Small intestine (tissue), 7 donors: ENCODE data around the gene RNF126. TPM values are rescaled to one million over a fixed set of nuclear protein-coding genes. Genes with fewer than 3 reads are reported as not detected.

ENCODE experiments used
- DNase-seq, 2 donors: peaks; one replicate each; pipeline versions ENCODE4 v3.0.0 to v3.0.0-alpha.2; 2013
- FAIRE-seq: peaks from 2 replicates; lab custom pipeline; 2012; peaks lifted over from hg19 to GRCh38; lab: Jason Lieb, UNC
- H3K27ac ChIP-seq, 3 donors: one replicate each; pipeline ENCODE4 v1.5.1; 2013; ENCODE audit warnings: low read length in 2 of 3, mild to moderate bottlenecking in 2 of 3, control low read depth in 1 of 3, inconsistent platforms in 1 of 3, low read depth in 1 of 3, moderate library complexity in 1 of 3
- H3K27me3 ChIP-seq, 3 donors: one replicate each; pipeline ENCODE4 v1.6.1; 2013; ENCODE audit warnings: low read length in 3 of 3, inconsistent platforms in 1 of 3; ENCODE audit not compliant: control insufficient read depth in 3 of 3, insufficient read depth in 3 of 3
- H3K36me3 ChIP-seq, 3 donors: one replicate each; pipeline ENCODE4 v1.6.1; 2013; ENCODE audit warnings: low read length in 3 of 3, inconsistent platforms in 1 of 3, low read depth in 1 of 3, mild to moderate bottlenecking in 1 of 3, moderate library complexity in 1 of 3; ENCODE audit not compliant: control insufficient read depth in 3 of 3, insufficient read depth in 2 of 3
- H3K4me1 ChIP-seq, 3 donors: one replicate each; pipeline ENCODE4 v1.6.1; 2013; ENCODE audit warnings: low read length in 2 of 3, inconsistent platforms in 1 of 3, low read depth in 1 of 3, mild to moderate bottlenecking in 1 of 3, moderate library complexity in 1 of 3; ENCODE audit not compliant: control insufficient read depth in 3 of 3, insufficient read depth in 2 of 3
- H3K4me3 ChIP-seq, 3 donors: one replicate each; pipeline ENCODE4 v1.5.1; 2013; ENCODE audit warnings: low read length in 3 of 3, control low read depth in 1 of 3, inconsistent platforms in 1 of 3, low read depth in 1 of 3, mild to moderate bottlenecking in 1 of 3, moderate library complexity in 1 of 3
- H3K9me3 ChIP-seq, 2 donors: one replicate each; pipeline ENCODE4 v1.6.1; 2013; ENCODE audit warnings: low read depth in 1 of 2, low read length in 1 of 2; ENCODE audit not compliant: control insufficient read depth in 2 of 2, insufficient read depth in 1 of 2
- WGBS, 3 donors: extraction: QIAGEN DNeasy Blood & Tissue Kit; methylation state at CpG; one replicate each; pipeline ENCODE4 v1.1.7; 2013; 5-methylcytosine and 5-hydroxymethylcytosine counted together
- polyA plus RNA-seq, 4 donors: library from polyadenylated mRNA; stranded (reverse) in 3 of 4; unstranded in 1 of 4; fragments of 200-250 nt in 3 of 4; fragments of 120-200 nt in 1 of 4; gene quantifications; one replicate each; pipeline versions ENCODE4 v1.2.1 to v1.2.3, GENCODE V29; 2013
- donor health status: healthy with polysubstance abuse.
- donor health status: control.
- donor health status: control.
- donor health status: Bipolar disorder and iron deficiency.
- donor health status: healthy.

RNF126 gene
- polyA plus RNA-seq, 4 donors: 39.2 to 60.2 (median 55.4) TPM

DNA sequence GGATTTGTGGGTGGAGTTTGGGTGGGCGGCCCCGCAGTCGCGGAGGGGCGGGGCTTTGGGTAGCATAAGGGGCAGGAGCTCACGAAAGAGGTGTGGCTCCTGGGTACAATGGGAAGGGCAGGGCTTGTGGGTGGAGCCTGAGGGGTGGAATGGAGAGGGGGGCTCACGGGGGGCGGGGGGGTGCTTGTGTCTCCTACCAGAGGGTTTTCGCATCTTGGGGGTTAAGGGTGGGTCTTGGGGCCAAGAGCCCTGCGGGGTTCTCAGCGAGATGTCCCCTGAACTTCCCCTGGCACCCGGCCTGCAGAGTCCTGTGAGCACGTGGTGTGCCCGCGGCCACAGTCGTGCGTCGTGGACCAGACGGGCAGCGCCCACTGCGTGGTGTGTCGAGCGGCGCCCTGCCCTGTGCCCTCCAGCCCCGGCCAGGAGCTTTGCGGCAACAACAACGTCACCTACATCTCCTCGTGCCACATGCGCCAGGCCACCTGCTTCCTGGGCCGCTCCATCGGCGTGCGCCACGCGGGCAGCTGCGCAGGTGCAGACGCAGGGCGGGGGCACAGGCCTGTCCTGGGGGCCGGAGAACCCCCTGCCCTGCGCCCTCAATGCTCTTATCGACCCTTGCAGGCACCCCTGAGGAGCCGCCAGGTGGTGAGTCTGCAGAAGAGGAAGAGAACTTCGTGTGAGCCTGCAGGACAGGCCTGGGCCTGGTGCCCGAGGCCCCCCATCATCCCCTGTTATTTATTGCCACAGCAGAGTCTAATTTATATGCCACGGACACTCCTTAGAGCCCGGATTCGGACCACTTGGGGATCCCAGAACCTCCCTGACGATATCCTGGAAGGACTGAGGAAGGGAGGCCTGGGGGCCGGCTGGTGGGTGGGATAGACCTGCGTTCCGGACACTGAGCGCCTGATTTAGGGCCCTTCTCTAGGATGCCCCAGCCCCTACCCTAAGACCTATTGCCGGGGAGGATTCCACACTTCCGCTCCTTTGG is 18.3 kb upstream of the RNF126 start:
- Histone ChIP-seq H3K4me3 (peak overlapping the region in 1 of 3 donors; percentile 31), H3K36me3 (peaks cover 0 to 20% (median 0%) of the 10 kb centered on the region in 3 donors), H3K27me3 (peaks cover 0 to 6% (median 5%) of the 10 kb centered on the region in 3 donors), H3K9me3 (no peaks in the 10 kb centered on the region), H3K27ac (peak overlapping the region in 2 of 3 donors; percentile 76 to 96), H3K4me1 (peaks cover 0 to 27% (median 7%) of the 10 kb centered on the region in 3 donors)
- WGBS, 3 donors: 49 to 60% (median 50%) methylated on average over 43 to 54 of the region's 54 CpGs
- DNase-seq (peak in 1 of 2 donors; percentile 89), FAIRE-seq (no peak)

DNA sequence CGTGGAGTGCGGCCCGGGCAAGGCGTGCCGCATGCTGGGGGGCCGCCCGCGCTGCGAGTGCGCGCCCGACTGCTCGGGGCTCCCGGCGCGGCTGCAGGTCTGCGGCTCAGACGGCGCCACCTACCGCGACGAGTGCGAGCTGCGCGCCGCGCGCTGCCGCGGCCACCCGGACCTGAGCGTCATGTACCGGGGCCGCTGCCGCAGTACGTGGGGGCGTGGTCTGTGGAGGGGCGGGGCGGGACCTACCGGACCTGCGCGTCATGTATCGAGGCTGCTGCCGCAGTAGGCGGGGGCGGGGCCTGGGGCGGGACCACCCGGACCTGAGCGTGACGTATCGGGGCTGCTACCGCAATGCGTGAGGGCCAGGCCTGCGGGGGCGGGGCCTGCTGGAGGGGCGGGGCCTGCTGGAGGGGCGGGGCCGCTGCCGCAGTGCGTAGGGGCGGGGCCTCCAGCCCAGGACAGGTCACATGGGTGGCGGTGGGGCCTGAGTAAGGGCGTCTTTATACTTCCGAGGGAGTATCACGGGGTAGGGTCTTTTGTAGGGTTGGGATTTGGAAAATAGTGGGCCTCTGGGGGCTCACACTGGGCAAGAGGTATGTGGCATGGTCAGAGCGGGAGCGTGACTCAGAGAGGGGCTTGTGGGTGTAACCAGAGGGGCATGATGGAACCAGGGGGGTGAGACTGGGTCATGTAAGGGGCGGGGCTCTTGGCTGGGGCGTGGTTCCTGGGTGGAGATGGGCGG is 17.4 kb upstream of the RNF126 start:
- peaks cover 0 to 33% (median 7%) of the 10 kb centered on the region in 3 donors for H3K4me1 ChIP-seq
- H3K36me3 ChIP-seq: peaks cover 0 to 20% (median 0%) of the 10 kb centered on the region in 3 donors
- DNase-seq: peak; percentile 97 to 99
- H3K4me3 ChIP-seq: peak overlapping the region; percentile 62 to 78 (median 64)
- no peak for FAIRE-seq
- H3K27ac ChIP-seq: peak overlapping the region; percentile 57 to 96 (median 76)
- 0 to 1% (median 1%) methylated on average over 42 to 70 of the region's 70 CpGs for WGBS, 3 donors
- no peaks in the 10 kb centered on the region for H3K9me3 ChIP-seq
- peaks cover 0 to 6% (median 5%) of the 10 kb centered on the region in 3 donors for H3K27me3 ChIP-seq

DNA sequence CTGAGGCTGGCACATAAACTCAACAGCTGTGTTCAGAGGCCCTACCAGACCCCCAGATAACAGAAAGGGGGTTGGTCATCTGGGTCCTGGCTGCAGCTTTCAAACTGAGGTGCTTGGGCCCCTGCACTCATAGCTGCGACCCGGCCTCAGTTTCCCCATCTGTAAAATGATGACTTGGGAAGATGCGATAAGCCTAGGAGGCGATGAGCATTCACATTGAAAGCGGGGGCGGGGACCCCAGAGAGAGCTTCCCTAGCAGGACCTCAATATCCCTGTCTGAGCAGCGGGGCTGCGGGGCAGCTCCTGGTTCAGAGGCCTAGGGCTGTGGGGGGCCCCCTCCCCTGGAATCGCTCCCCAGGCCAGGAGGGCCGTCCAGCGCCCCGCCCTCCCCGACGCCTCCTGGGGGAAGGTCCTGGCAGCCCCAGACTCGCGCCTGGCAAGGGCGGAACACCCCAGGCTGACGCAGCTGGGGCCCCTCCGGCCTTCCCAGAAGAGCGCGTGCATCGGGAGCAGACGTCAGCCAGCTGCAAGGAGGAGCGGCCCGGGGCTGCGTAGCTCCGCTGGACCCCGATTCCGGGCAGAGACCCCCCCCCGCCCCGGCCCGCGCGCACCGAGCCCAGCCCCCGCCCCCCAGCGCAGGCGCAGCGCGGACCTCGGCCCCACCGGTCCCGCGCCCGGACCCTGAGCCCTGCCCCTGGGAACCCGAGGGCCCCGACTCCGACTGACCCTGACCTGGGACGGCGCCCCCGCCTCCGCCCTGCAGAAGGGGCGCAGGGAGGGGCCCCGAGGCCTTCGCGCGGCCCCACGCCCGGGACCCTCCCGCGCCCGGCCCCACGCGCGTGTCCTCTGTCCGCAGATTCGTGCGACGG is 16.6 kb upstream of the RNF126 start:
- no peak for FAIRE-seq
- peak overlapping the region; percentile 62 to 78 (median 64) for H3K4me3 ChIP-seq
- no peaks in the 10 kb centered on the region for H3K9me3 ChIP-seq
- peak in 1 of 2 donors; percentile 92 for DNase-seq
- 4 to 9% (median 8%) methylated on average over 30 to 69 of the region's 69 CpGs for WGBS, 3 donors
- H3K4me1 ChIP-seq: peaks cover 0 to 41% (median 7%) of the 10 kb centered on the region in 3 donors
- H3K27me3 ChIP-seq: peaks cover 0 to 9% (median 5%) of the 10 kb centered on the region in 3 donors
- peaks cover 0 to 20% (median 0%) of the 10 kb centered on the region in 3 donors for H3K36me3 ChIP-seq
- peak overlapping the region; percentile 57 to 92 (median 75) for H3K27ac ChIP-seq

DNA sequence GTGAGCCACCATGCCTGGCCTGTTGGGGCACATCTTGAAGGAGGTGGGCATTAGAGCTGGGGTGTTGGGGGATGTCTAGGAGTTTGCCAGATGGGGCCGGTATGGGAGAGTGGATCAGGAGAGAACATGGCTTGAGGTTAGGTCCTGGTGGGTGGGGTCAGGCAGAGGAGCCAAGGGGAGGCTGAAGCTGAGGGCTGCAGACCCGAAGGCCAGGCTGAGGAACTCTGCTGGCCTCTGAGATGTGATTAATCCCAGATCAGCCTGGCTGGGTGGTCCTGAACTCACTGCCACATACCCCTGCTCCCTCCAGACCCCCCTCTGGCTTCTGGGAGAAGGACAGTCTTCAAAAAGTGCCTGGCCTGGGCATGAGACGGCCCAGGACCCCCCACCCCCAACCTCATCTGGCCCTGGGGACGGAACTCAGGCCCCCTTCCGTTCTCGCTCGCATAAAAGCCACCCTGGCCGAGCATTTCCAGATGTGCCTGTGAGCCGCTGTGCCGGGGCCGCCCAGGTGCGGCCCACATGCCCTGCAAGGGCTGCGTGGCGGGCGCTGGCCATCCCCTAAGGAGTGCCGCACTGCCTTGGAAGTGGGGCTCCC is 15.9 kb upstream of the RNF126 start:
- Histone ChIP-seq H3K27me3 (peaks cover 0 to 9% (median 5%) of the 10 kb centered on the region in 3 donors), H3K4me1 (peaks cover 0 to 42% (median 7%) of the 10 kb centered on the region in 3 donors), H3K4me3 (peak overlapping the region in 1 of 3 donors; percentile 62), H3K9me3 (no peaks in the 10 kb centered on the region), H3K36me3 (peaks cover 0 to 20% (median 0%) of the 10 kb centered on the region in 3 donors), H3K27ac (peak overlapping the region in 2 of 3 donors; percentile 66 to 75)
- DNase-seq (no peak), FAIRE-seq (no peak)
- 87 to 96% (median 94%) methylated on average over 14 to 16 of the region's 16 CpGs for WGBS, 3 donors

DNA sequence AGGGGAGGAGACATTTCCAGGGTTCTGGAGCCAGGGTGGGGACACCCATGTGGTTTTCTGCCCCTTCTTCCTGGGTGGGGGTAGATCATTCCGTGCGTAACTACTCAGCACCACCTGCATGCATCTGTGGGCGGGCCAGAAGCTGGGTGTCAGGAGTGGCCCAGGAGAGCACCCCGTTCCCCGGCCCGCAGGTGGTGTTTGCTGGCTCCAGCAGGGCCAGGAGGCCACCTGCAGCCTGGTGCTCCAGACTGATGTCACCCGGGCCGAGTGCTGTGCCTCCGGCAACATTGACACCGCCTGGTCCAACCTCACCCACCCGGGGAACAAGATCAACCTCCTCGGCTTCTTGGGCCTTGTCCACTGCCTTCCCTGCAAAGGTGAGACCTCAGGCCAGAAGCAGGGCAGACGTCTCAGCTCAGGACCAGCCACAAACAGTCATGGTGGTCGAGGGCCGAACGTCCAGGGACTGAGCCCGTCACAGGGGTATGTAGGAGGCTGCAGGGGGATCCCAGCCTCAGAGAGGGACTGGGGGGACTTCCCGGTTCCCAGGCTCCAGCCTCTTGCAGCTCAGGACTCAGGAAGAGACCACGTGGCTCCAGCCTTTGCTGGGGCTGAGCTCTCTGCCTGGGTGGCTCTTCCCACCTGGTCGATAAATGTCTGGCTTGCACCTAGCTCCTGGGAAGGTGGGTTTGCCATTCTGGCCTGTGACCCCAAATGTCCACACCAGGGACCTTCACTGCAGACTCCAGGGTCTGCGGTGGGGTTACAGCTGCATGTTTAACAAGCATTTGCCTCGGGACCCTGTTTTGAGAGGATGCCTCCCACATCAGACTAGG is 14.8 kb upstream of the RNF126 start:
- H3K4me3 ChIP-seq: no peak overlapping the region
- H3K27me3 ChIP-seq: peaks cover 0 to 9% (median 5%) of the 10 kb centered on the region in 3 donors
- H3K27ac ChIP-seq: peak overlapping the region in 1 of 3 donors; percentile 1
- FAIRE-seq (no peak), DNase-seq (no peak)
- H3K36me3 ChIP-seq: peaks cover 0 to 20% (median 0%) of the 10 kb centered on the region in 3 donors
- no peaks in the 10 kb centered on the region for H3K9me3 ChIP-seq
- peaks cover 0 to 42% (median 7%) of the 10 kb centered on the region in 3 donors for H3K4me1 ChIP-seq
- 31 to 52% (median 32%) methylated on average over 20 to 22 of the region's 22 CpGs for whole genome bisulfite sequencing, 3 donors

DNA sequence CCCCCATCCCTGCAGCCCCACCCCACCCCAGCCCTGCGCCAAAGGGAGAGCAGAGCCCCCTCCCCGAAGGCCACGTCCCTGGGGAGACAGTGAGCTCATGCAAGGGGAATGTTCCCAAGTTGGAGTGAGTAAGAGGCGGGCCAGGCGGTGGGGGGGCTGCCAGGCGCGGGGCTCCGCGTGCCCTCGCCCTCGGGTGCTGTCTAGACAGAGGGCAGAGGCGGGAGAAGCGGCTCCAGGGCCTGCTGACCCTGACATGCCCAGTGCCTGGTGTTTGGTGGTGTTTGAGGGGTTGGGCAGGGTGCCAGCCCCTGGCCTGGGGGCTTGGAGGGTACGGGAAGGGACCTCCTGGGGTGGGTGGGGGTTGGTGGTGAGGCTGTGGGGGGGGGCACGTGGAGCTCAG is 14.2 kb upstream of the RNF126 start:
- H3K36me3 ChIP-seq: peaks cover 0 to 16% (median 0%) of the 10 kb centered on the region in 3 donors
- FAIRE-seq (no peak), DNase-seq (peak in 1 of 2 donors; percentile 64)
- 0 to 12% (median 8%) methylated on average over 3 to 15 of the region's 15 CpGs for WGBS, 3 donors
- peaks cover 0 to 42% (median 7%) of the 10 kb centered on the region in 3 donors for H3K4me1 ChIP-seq
- H3K9me3 ChIP-seq: no peaks in the 10 kb centered on the region
- H3K27ac ChIP-seq: peak overlapping the region in 1 of 3 donors; percentile 85
- peak overlapping the region in 1 of 3 donors; percentile 45 for H3K4me3 ChIP-seq
- H3K27me3 ChIP-seq: peaks cover 0 to 9% (median 5%) of the 10 kb centered on the region in 3 donors
